VCaP (cell line): ENCODE results near the gene FABP6.

Experiments
- H3K27ac ChIP-seq: fragments of 450-650 bp; 2 replicates; pipeline ENCODE4 v1.5.1; 2017
- TF ChIP-seq, protein P1 (sequence below): fragments of 450-650 bp; conservative IDR thresholded peaks from 2 replicates; pipeline ENCODE4 v1.5.1; 2017; ENCODE audit warnings: mild to moderate bottlenecking, moderate library complexity

Gene FABP6

DNA sequence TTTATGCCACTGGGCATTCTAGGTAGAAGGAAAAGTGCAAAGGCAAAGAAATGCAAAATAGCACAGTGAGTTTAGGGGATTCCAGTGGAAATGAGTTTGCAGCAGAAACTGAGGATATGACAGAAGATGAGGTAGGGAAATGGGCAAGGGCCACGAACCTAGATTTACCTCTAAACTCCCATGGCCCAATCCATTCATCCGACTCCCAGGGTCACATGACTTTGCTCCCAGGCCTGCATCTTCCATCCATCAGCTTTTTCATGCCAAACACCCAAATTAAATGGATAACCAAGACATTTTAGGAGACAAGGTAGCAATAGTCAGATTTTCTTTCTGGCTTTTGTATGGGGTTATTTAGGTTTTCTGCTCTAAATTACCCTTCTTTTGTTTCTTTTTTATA, 22.2 kb upstream of the FABP6 start:
- H3K27ac ChIP-seq: no peak overlapping the region
- TF ChIP-seq, protein P1, sequence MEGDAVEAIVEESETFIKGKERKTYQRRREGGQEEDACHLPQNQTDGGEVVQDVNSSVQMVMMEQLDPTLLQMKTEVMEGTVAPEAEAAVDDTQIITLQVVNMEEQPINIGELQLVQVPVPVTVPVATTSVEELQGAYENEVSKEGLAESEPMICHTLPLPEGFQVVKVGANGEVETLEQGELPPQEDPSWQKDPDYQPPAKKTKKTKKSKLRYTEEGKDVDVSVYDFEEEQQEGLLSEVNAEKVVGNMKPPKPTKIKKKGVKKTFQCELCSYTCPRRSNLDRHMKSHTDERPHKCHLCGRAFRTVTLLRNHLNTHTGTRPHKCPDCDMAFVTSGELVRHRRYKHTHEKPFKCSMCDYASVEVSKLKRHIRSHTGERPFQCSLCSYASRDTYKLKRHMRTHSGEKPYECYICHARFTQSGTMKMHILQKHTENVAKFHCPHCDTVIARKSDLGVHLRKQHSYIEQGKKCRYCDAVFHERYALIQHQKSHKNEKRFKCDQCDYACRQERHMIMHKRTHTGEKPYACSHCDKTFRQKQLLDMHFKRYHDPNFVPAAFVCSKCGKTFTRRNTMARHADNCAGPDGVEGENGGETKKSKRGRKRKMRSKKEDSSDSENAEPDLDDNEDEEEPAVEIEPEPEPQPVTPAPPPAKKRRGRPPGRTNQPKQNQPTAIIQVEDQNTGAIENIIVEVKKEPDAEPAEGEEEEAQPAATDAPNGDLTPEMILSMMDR: no peak

DNA sequence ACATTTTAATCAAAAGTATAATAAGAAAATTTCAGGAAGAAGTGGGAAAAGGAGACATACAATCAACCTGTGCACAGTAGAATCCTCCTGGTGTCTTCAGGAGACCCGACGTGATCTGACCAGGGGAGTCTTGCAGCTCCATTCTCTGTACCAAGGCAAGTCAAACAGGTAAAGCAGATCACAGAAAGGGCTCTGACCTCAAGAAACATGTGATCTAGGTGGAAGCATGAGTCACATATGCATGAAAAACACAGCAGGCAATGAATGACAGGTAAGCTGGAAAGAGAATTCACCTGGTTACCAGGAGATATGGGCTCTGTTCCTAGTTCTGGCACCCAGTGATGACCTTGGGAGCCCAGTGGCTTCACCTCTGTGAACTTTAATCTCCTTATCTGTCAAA, 19.4 kb upstream of the FABP6 start:
- H3K27ac ChIP-seq: no peak overlapping the region
- TF ChIP-seq, protein P1: no peak

DNA sequence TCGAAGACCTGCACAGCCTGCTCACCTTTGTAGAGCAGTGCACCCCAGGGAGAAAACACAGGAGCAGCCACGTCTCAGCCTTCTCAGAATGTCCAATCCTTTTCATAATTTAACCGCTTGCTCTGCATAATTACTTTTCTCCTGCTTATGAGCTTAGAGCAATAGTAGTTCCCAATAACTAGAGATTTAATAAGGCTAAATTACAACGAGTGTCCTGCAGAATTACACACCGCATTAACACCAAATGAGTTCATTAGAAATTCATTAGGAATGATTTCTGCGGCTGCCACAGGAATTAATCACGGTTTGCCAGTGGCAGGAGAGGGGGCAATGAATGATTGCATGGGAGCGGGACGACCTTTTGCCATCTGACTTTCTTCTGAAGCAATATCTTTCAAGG, 18.7 kb upstream of the FABP6 start:
- TF ChIP-seq, protein P1: no peak
- no peak overlapping the region for H3K27ac ChIP-seq

DNA sequence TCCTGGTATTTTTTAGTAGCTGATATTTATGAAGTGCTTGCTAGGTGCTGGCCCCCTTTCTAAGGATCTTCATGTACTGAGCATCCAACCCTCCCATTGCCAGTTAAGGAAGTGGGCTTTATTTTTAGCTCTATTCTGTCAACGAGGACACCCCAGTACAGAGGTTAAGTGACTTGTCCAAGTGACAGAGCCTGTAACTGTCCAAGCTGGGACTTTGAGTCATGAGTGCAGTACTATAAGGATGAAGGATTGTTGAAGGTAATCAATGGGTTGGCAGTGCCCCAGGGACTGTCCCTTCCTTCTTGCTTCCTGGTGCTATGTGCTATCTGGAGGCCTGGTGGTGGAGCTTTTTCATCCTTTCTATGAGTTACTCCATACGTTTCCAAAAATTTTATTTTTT, 18.0 kb upstream of the FABP6 start:
- no peak overlapping the region for H3K27ac ChIP-seq
- TF ChIP-seq, protein P1: no peak

DNA sequence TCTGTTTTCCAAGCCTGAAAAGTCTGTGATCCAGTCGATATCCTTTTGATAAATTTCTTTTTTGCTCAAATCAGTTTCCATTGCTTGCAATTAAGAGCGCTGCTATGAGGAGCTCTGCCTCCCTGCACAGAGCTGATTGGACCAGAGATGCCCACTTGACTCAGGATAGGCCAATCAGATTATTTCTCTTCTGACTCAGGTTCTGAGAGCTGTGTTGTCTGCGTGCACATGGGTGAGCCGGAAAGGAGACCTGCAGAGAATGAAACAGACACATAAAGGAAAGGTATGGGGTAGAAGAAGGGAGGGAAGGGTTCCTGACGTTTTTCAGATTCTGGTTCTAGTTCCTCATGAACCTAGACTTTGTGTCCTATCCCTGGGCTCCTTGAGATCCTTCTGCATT, 15.8 kb upstream of the FABP6 start:
- no peak overlapping the region for H3K27ac ChIP-seq

DNA sequence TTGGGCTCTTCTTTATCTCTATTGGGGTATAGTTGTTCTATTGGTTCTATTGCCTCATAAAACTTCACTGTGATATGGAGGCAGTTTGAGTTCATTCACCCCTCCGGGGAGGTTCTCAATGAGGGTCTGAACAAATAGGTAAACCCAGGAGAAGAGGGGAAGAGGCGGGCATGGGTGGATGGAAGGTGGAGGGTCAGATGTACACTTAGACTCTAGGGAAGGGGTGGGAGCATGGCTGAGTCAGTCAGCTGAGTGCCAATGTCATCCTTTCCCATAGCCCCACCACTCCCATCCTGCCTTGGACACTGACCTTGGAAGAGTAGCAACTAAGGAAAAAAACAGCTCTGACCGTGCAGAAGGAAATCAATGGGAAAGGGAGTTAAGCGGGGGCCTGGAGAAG, 9.9 kb upstream of the FABP6 start:
- no peak overlapping the region for H3K27ac ChIP-seq
- TF ChIP-seq, protein P1: no peak

More for the DNA sequence above, 15.8 kb upstream of the FABP6 start:
- TF ChIP-seq, protein P1: no peak

DNA sequence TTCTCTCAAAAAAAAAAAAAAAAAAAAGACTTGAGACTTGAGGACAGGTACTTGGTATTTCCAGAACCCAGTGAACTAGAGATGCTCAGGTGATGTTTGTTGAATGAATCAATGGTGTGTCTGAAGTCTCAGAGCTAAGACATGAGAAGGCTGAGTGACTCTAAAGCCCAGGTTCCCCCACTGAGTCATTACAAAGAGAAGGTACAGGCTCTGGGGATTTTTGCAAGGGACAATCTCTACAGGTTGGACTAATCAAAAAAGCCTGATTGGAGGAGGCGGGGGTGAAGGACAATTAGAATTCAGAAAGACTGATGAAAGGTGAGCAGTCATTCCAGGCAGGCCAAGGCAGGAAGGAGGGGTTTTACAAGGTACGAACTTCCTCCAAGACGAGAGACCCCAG, 8.2 kb upstream of the FABP6 start:
- TF ChIP-seq, protein P1: no peak
- no peak overlapping the region for H3K27ac ChIP-seq

DNA sequence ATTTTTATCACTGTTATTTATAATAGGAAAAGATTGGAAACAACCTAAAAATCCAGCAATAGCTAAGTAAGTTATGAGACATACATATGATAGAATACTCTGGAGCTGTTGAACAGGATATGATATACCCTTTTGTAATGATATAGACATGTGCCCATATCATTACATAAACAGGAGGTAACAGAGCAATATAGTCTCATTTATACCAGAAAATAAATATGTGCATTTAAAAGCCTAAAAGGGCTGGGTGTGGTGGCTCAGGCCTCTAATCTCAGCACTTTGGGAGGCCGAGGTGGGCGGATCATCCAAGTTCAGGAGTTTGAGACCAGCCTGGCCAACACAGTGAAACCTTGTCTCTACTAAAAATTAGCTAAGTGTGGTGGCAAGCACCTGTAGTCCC, 2.3 kb upstream of the FABP6 start:
- H3K27ac ChIP-seq: no peak overlapping the region
- TF ChIP-seq, protein P1: no peak
